Esophagus mucosa (tissue), 1 donor: ENCODE measurements around the gene TAF7. TPM values are rescaled to one million over a fixed set of nuclear protein-coding genes. Genes with fewer than 3 reads are reported as not detected.
A peak's percentile ranks its signal among the peaks of the same experiment; 100 is the strongest.
"Not testable (repeated sequence)": the region's sequence is repeated elsewhere in the genome, so short reads cannot be mapped to it uniquely, and the experiment has no call there.

ENCODE experiments used
- ATAC-seq: fragments of 200-7000 bp; cut with Tn5 transposase; one replicate; pipeline ENCODE4 v1.9.1; 2020
- total RNA-seq: library from RNA; stranded (reverse); gene quantifications from one replicate; pipeline ENCODE4 v1.2.4, GENCODE V29; 2023
- donor health status: DM: yes; HTN: yes; CAD: no.

TAF7 gene
- total RNA-seq, 1 donor from 2014 or later: 35.1 TPM

DNA sequence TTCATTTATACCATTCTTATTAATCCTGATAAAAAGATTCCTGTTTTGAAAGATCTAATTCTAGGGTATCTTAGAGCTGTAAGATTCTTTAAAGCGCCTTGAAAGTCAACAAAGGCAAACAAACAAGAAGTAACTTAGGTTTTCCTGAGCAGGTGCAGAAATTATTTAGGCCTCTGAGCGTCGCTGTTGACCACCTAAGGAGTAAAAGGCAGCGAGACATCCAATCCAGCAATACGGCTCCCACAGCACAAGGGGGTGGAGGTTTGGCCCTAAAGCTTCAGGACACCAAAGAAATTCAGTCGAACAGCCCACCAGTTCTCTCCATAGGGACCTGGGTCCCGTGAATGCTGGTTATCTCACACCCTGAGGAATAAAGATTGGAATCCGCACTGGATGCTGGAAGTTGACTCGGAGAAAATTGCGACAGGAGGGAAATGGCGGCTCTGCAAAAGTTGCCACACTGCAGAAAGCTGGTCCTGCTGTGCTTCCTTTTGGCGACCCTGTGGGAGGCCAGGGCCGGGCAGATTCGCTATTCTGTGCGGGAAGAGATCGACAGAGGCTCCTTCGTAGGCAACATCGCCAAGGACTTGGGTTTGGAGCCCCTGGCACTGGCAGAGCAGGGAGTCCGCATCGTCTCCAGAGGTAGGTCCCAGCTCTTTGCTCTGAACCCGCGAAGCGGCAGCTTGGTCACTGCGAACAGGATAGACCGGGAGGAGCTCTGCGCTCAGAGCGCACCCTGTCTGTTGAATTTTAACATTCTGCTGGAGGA lies 18.1 kb upstream of the TAF7 start, which contains the start of gene PCDHGA2:
TSS of gene PCDHGA2 (plus strand) at position 223 of the 769 bp plus-strand sequence.
- no peak for ATAC-seq

DNA sequence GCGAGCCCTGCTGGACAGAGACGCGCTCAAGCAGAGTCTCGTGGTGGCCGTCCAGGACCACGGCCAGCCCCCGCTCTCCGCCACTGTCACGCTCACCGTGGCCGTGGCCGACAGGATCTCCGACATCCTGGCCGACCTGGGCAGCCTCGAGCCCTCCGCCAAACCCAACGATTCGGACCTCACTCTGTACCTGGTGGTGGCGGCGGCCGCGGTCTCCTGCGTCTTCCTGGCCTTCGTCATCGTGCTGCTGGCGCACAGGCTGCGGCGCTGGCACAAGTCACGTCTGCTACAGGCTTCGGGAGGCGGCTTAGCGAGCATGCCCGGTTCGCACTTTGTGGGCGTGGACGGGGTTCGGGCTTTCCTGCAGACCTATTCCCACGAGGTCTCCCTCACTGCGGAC lies 12.0 kb upstream of the TAF7 start:
- not testable (repeated sequence) for ATAC-seq

DNA sequence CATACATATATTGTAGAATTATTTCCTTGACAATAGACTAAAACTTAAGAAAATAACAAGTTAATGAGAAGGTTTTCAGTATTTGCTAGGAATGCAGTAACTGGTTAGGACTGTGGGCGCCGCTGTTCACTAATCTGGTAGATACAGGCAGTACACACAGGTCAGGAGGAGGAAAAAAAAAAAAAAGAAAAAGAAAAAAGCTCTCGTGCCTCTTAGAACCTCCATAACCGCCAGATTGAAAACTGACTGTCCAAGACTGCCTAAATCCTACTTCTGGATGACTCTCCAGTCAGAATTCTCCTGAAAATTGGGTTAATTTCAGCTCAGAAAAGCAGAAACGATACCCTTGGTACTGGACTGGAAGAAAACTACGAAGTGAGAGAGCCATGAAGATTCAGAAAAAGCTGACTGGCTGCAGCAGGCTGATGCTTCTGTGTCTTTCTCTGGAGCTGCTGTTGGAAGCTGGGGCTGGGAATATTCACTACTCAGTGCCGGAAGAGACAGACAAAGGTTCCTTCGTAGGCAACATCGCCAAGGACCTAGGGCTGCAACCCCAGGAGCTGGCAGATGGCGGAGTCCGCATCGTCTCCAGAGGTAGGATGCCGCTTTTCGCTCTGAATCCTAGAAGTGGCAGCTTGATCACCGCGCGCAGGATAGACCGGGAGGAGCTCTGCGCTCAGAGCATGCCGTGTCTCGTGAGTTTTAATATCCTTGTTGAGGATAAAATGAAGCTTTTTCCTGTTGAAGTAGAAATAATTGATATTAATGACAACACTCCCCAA lies 9.9 kb upstream of the TAF7 start, which contains the start of gene PCDHGA1:
TSS of gene PCDHGA1 (plus strand) at position 216 of the 782 bp plus-strand sequence.
- ATAC-seq: no peak

DNA sequence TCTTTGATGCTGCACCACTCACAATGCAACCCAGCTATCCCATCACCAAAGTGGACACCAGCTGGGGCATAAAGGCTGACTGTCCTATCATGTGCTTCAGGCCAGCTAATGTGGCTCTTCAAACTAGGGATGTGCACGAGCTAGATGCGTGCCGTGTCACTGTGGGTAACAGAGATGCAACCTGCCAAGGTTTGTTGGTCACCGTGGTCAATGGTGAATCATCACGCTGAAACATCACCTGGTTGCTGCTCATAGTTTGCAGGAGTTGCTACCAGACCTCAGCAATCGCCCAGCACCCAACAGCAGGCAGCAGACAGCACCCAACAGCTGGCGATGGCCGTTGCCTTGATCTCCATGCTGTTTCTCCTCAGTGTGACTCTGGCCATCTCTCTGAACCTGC lies 7.6 kb upstream of the TAF7 start:
- no peak for ATAC-seq

DNA sequence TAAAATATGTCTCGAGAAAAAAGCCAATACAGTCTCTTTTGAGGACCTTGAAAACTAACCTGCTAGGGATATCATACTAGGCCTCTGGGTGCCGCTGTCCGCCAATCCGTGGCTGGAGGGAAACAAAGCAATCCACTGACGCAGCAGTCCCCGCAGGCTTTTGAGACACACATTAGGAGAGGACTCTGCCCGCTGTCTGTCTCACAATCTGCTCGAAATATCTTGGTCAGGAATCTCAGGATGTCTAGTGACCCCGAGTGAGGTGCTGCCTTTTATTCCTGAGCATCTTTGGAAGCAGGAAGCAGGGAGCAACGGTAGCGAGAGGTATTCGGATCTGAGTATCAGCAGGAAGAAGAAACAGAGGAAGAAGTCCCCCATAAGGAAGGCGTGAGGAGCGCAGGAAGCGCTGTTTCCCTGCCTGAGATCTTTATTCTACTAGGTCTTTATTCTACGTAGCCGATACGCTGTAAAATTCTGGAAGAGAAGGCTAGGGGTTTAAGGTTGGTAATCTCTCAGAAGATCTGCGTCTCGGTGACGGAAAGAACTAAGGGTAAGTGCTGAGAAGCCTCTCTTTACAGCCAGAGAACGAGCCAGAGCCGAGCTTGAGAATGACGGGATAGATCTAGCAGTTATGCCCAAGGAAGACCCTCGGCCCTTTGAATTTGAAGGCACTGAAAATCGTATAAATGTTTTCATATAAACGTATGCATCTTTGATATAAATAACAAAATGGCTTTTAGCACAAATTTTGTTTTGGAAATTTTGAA lies 5.7 kb upstream of the TAF7 start:
- ATAC-seq: peak; percentile 78

DNA sequence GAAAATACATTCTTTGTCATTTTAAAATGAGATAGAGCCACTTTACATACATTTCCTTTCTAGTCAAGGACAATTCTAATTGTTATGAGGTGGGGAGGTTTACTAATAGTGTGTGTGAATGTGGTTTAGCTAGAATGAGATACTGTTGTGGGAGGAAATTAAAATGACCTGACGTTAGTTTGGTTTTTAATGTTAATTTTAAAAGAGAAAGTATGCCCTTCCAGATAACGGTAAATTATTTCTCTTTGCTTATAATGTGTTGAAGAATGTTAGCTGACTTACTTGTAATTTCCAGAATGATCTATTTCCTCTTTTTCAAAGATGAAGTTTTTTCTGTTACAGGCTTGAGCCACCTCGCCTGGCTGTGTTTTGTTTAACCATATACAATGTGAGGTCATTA lies 1.7 kb upstream of the TAF7 start:
- no peak for ATAC-seq

DNA sequence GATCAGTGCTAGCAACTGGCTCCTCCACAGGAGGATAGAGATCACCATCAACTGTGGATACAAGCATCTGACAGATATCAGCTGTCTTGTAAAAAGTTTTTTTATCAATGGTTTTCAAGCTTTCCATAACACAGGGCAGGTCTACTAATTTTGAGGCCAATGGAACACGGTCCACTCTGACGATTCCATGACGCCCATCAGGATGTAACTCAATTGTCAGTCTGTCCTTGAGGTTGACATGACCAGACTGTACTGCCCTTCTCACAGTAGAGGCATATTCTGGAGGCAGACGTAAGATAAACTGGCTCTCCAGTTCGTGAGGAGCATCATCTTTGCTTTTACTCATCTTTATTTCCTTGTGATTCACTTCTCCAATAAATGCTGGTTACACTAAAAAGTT lies 885 bp downstream of the TAF7 start:
- no peak for ATAC-seq

DNA sequence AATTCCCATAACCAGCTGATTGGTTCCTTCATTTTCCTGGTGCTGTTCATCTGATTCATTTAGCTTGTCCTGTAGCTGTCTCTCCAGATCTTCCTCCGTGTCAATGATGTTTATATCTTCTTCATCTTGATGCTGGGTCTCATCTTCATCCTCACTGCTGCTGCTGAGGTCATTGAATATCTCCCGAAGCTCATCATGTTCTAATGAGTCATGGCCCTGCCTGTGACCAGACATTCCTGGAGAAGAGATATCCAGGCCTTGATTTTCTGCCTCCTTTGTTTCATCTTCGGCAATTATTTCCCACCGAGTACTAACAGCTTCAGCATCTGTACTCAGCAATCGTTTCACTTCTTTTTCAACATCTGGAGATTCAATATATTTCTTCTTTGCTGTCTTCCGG lies 1.4 kb downstream of the TAF7 start:
- ATAC-seq: no peak

DNA sequence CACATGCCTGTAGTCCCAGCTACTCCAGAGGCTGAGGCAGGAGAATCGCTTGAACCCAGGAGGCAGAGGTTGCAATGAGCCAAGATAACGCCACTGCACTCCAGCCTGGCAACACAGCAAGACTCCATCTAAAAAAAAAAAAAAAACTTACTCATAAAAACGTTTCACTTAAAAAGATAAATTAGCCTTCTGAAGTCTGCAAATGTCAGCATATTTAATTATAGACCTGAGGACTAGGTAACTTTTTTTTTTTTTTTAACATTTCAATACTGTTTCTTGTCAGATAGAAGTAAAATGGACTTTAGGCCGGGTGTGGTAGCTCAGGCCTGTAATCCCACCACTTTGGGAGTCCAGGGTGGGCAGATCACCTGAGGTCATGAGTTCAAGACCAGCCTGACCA lies 3.6 kb downstream of the TAF7 start:
- not testable (repeated sequence) for ATAC-seq

DNA sequence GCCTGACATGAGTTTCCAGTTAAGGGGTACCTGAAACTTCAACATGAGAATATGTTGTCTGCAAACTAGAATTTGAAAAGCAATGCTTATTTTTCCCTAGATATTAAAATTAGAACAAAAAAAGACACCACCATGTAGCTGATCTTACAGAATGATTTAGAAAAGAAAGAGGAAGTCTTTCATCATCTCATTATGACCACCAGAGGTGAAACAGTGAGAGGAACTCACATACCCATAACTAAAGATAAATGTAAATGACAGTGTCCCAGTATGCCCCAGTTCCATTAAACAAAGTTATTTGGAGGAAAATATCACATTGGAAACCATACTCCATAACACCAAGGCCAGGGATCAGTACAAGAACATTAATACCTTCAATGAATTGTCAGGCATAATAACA lies 6.9 kb downstream of the TAF7 start:
- no peak for ATAC-seq

DNA sequence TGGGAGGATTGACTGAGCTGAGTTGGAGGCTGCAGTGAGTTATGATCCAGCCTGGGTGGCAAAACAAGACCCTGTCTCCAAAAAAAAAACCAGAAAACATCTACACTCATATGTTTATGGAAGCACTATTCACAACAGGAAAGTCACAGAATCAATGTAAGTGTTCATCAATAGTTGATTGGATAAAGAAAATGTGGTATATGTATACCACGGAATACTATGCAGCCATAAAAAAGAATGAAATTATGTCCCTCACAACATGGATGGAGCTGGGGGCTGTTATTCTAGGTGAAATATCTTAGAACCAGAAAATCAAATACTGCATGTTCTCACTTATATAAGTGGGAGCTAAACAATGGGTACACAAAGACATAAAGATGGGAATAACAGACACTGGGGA lies 14.0 kb downstream of the TAF7 start:
- ATAC-seq: no peak

DNA sequence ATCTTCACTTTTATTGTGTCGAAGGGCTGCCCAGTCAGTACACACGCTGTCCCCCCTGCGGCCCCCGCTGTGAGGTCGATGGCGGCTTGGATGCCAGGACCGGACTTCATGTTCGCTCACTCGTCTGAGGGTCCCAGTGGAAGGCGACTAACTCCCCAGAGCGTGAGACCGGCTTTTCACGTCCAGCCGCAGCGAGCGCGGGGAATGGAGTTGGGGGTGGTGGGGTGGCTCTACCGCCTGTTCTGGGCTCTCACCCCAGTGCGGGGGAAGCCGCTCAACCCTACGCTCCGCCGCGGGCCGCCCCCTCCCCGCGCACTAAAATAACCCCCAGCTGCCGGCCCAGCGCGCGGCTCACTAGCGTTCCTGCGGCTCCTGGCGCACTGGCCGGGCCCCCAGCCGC lies 16.8 kb downstream of the TAF7 start, which contains the start of gene SLC25A2:
TSS of gene SLC25A2 (minus strand) at position 294 of the 400 bp plus-strand sequence. CDS start at position 110, 184 bp downstream.
- ATAC-seq: no peak

DNA sequence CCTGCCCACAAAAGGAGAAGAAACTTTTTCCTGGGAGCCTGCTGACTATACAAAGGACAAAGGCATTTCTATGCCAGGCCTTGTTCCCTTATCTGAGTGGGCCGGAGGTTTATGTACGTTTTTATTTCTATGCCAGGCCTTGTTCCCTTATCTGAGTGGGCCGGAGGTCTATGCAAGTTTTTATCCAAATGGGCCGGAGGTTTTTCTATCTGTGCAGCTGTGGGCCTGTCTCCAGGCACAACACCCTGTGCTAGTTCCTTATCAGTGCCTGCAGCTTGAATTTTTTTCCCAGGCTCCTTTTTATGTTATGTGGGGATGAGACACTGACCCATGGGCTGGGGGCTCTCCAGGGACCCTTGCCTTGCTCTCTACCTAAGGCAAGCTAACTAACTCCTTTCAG lies 22.2 kb downstream of the TAF7 start:
- ATAC-seq: no peak

DNA sequence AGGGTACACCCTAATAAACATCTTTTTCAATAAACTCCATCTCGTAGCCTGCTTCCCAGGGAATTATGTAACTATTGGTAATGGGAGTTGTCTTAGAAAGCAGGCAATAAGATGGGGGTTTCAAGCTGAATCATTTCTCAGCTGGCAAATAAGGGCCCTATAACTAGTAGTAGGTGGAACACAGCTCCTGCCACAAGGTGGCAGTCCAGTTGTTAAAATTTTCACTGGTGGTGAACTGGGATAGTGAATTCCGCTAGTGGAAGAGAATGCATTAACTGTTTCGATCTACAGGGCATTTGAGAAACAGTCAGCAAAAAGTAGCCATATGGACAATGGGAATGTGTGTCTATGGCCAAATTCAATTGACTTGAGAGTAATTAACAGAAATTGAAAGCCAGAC lies 47.7 kb downstream of the TAF7 start:
- no peak for ATAC-seq

DNA sequence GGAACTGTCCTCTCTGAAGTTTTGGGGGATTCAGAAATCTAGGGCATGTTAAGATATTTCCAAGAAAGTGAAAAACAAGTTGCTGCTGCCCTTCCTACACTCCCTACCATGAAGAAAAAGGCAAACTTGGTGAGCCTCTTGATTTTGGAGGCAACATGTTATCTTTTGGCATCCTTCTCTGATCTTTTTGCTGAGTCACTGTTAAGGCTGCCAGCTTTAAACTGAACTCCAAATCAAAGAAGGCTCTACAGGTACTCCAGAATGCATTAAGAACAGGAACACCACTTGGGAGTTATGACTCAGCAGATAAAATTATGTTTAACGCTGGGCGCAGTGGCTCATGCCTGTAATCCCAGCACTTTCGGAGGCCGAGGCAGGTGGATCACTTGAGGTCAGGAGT lies 51.4 kb downstream of the TAF7 start:
- no peak for ATAC-seq

Other genes with a start within 250 kb of the TAF7 start
- 2.2 TPM for gene PCDHB2, start 226.2 kb downstream of the TAF7 start, total RNA-seq
- gene PCDHB3, start 220.3 kb downstream of the TAF7 start, total RNA-seq: 0.52 TPM
- 0.52 TPM for gene PCDHB4, start 199.0 kb downstream of the TAF7 start, total RNA-seq
- gene PCDHB5, start 185.6 kb downstream of the TAF7 start, total RNA-seq: 0.40 TPM
- gene PCDHB6, start 170.7 kb downstream of the TAF7 start, total RNA-seq: 0.16 TPM
- 0.20 TPM for gene PCDHB7, start 148.1 kb downstream of the TAF7 start, total RNA-seq
- 0.40 TPM for gene PCDHB8, start 143.0 kb downstream of the TAF7 start, total RNA-seq
- 0.48 TPM for gene PCDHB16, start 138.4 kb downstream of the TAF7 start, total RNA-seq
- gene PCDHB9, start 133.6 kb downstream of the TAF7 start, total RNA-seq: 0.48 TPM
- gene PCDHB10, start 128.4 kb downstream of the TAF7 start, total RNA-seq: 0.80 TPM
- 0.44 TPM for gene PCDHB11, start 121.2 kb downstream of the TAF7 start, total RNA-seq
- gene PCDHB12, start 112.1 kb downstream of the TAF7 start, total RNA-seq: 0.72 TPM
- 3.4 TPM for gene PCDHB13, start 106.9 kb downstream of the TAF7 start, total RNA-seq
- 2.0 TPM for gene PCDHB14, start 97.4 kb downstream of the TAF7 start, total RNA-seq
- 0.44 TPM for gene PCDHB15, start 75.4 kb downstream of the TAF7 start, total RNA-seq
- 0.24 TPM for gene SLC25A2, start 16.7 kb downstream of the TAF7 start, total RNA-seq
- 0.40 TPM for gene PCDHGA1, start 9.7 kb upstream of the TAF7 start, total RNA-seq
- gene PCDHGA2, start 18.0 kb upstream of the TAF7 start, total RNA-seq: 0.68 TPM
- gene PCDHGA3, start 23.0 kb upstream of the TAF7 start, total RNA-seq: 0.76 TPM
- gene PCDHGB1, start 29.3 kb upstream of the TAF7 start, total RNA-seq: 0.92 TPM
- 0.48 TPM for gene PCDHGA4, start 34.2 kb upstream of the TAF7 start, total RNA-seq
- gene PCDHGB2, start 39.2 kb upstream of the TAF7 start, total RNA-seq: 1.2 TPM
- gene PCDHGA5, start 43.4 kb upstream of the TAF7 start, total RNA-seq: 0.72 TPM
- 0.76 TPM for gene PCDHGB3, start 49.5 kb upstream of the TAF7 start, total RNA-seq
- gene PCDHGA6, start 53.1 kb upstream of the TAF7 start, total RNA-seq: 1.2 TPM
- 1.6 TPM for gene PCDHGA7, start 62.0 kb upstream of the TAF7 start, total RNA-seq
- 2.8 TPM for gene PCDHGB4, start 66.9 kb upstream of the TAF7 start, total RNA-seq
- gene PCDHGA8, start 71.8 kb upstream of the TAF7 start, total RNA-seq: 0.64 TPM
- gene PCDHGB5, start 77.2 kb upstream of the TAF7 start, total RNA-seq: 5.8 TPM
- gene PCDHGA9, start 82.0 kb upstream of the TAF7 start, total RNA-seq: 3.1 TPM
- gene PCDHGB6, start 87.2 kb upstream of the TAF7 start, total RNA-seq: 3.0 TPM
- 5.3 TPM for gene PCDHGA10, start 92.2 kb upstream of the TAF7 start, total RNA-seq
- 3.3 TPM for gene PCDHGB7, start 96.9 kb upstream of the TAF7 start, total RNA-seq
- gene PCDHGA11, start 100.3 kb upstream of the TAF7 start, total RNA-seq: 1.9 TPM
- gene PCDHGA12, start 109.7 kb upstream of the TAF7 start, total RNA-seq: 1.5 TPM
- 38.8 TPM for gene PCDHGC3, start 155.2 kb upstream of the TAF7 start, total RNA-seq
- gene PCDHGC4, start 164.2 kb upstream of the TAF7 start, total RNA-seq: 1.1 TPM
- 1.0 TPM for gene PCDHGC5, start 168.3 kb upstream of the TAF7 start, total RNA-seq